ENCODE data around the gene RMI2.

RMI2 gene

DNA sequence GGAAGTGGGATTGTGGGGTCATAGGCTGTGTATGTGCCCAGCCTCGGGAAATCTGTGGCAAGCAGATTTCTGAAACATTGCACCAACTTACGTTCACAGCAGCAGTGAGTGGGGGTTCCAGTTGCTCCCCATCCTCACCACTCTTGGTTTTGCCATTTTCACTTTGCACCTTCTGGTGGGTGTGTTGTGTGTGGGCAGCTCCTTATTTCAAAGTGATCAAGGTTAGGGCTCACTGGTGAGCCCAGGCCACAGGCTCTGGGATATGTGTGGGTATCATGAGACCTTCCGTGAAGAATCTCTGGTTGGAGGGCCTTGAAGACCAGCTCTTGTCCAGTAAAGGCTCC lies 34.7 kb upstream of the RMI2 start:
- DNase-seq: no peak

DNA sequence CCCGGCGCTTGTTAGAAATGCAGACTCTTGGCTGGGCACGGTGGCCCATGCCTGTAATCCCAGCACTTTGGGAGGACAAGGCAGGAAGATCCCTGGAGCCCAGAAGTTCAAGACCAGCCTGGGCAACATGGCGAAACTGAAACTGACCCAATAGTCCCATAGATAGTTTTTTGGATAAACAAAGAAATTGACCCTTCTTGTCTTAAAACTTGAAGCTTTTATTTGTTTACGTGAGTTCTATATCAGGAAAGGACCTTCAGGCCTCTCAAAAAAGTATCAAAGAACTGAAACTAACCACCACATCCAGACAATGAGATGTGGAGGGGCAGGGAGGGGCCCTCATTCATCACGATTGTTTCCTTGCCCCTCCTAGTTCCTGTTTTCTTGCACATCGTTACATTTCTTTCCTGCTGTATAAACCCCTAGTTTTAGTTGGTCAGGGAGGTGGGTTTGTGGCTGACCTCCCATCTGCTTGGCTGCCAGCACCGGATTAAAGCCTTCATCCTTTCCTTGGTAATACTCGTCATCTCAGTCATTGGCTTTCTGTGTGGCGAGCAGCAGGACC lies 34.2 kb upstream of the RMI2 start:
- DNase-seq: peak; percentile 46 to 69

DNA sequence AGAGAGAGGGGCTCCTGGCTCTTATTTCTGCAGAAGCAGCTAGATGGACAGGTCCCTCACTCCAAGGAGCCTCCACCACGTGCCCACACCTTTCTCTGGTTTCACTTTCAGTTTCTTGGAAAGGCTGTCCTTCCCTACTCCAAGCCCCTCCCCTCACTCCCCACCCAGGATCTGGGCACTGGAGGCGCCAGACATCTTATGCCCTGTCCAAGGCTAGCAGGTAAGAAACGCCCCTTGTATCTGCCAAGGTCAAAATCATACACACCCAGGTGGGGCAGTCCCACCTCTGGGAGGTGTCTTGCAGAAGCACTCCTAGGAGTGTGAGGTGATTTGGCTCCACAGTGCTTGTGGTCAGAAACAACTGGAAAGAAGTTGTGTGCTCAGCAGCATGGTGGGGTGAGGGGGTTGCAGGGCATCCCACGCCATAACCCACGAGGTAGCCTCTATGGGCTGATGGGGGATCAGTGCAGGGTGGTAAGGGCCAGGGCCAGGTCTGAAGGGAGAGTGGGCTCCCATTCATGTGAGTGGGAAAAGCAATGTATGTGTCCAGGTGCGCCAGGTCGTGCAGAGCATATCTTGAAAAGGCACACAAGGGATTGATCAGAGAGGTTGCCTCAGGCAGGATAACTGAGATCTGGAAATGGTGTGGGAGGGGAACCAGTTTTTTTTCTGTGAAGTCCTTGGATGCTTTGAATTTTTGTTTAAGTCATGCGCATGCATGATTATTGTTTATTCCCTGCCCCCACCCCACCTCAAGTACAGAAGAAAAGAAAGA lies 32.4 kb upstream of the RMI2 start:
- DNase-seq: peak in 1 of 2 donors; percentile 43

DNA sequence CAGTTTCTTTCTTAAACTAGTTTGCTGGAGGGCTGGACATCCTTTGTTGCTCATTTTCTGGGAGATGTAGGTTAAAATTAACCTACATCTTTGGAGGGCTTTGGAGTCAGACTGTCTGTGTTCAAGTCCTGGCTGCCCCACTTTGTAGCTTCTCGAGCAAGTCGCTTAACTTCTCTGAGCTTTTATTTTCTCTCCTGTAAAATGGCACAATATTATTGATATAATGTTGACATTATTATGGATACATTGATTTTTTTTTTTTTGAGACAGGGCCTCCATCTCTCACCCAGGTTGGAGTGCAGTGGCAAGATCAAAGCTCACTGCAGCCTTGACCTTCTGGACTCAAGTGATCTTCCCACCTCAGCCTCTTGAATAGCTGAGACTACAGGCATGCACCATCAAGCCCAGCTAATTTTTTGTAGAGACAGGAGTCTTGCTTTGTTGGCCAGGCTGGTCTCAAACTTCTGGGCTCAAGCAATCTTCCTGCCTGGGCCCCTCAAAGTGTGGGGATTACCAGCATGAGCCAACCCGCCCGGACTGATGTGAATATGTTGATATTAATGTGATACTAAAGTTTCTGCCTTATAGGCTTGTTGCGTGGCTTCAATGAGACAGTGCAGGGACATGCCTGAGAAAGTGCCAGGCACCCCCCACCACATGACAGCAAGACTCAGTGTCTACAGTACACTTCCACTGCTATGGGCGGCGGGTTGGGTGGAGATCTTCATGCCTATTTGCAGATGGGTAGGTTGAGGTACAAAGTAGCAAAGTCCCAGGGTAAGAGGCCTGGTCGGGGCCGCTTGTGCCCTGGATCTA lies 31.6 kb upstream of the RMI2 start:
- DNase-seq: no peak

DNA sequence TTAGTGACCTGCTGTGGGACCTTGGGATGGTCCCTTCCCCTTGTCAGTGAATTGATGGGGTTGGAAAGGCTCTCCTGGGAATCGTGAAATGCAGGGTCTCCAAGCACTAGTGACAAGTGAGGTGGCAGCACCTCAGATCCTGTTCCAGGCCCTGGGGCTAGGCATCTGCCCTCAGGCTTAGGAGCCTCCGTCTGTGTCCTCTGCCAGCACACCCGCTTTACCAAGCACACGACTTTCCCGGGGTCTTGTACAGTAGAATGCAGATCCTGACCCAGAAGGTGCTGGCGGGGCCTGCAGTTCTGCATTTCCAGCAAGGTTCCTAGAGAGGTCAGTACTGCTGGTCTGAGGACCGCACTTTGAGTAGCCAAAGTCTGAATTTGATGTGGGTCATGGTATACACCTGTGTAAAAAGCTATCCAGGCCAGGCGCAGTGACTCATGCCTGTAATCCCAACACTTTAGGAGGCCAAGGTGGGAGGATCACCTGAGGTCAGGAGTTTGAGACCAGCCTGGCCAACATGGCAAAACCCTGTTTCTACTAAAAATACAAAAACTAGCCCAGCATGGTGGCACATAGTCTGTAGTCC lies 30.9 kb upstream of the RMI2 start:
- DNase-seq: no peak

DNA sequence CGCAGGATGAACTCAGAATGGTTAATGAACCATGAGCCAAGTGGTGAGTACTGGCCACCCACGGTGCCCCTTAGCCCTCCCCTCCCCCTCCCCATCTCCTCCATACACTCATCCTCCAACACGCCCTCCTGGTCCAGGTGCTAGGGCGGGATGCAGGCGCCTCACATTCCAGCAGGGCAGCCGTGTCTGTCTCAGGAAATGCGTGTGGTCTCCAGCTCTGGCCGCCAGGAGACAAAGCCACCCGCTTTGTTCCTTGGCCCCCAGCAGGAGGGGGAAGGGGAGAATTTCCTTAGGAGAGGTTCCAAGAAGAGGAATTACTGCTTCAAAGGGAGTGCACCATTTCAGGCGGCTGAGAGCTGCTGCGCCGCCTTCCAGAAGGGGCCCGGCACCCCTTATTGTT lies 29.7 kb upstream of the RMI2 start:
- DNase-seq: no peak

DNA sequence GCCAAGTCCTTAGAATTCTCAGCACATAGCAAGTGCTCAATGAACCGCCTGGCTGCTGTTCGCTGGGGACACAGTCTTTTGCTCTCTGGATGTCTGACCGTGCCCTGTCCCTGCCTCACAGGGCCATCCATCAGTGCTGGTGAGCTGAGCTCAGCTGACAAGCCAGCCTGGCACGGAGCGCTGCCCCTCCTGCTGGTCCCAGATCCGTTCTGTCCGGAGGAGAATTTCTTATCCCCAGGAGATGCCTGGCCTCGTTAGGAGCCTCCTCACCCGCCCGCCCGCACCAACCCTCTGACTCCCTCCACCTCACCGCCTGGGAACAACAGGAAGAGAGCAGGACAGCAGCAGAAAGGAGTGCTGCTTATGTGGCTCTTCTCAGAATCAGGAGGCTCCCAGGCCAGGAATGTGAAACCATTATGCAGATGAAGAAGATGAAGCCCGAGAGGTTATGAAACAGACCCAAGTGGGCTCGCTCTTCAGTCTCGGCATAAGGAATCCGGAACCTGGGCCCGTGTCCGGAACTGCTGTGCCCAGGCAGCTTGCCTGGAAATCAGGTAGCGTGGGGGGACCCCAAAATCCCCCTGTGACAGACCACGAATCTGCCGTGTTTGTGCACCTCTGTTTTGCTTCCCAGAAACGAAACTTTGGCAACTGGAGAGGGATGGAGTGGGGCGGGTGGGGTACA lies 28.8 kb upstream of the RMI2 start:
- no peak for DNase-seq

DNA sequence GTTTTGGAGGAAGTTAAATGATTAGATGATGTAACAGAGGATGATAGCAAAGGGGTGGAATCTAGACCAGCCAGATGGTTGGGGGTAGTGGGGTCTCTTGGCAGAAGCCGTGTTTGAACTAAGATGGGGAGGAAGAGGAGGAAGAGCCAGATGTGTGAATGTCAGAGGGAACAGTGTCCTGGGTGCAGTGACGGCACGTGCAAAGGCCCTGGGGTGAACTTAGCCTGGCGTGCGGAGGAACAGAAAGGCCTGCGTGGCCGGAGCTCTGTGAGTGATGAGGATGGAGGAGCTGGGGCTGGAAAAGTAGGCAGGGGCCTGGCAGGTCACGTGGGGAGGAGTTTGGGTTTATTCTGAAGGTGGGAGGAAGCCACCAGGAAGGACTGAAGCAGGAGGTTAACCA lies 26.4 kb upstream of the RMI2 start:
- no peak for DNase-seq

DNA sequence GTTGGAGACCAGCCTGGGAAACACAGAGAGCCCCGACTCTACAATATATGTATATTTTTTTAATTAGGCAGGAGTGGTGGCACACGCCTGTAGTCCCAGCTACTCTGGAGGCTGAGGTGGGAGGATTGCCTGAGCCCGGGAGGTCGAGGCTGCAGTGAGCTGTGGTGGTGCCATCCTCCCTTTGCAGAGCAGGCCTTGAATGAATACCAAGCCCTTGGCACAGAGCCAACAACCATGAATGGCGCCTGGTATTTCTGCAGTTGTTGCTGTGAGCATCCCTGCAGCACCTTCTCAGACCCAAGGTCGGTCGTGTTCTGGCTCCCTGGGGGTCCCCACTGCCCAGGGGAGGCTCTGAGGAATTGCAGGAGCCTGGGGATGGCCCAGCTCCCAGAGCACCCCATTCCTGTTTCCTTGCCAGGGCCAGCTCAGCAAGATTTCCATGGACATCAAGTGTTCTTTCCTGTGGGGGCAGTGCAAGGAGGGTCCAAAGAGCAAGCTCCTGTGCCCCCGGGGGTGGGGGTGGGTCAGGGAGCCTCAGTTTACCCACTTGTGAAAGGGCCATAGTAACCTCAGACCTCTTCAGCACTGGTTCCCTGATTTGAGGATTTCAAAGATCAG lies 25.6 kb upstream of the RMI2 start:
- DNase-seq: no peak

DNA sequence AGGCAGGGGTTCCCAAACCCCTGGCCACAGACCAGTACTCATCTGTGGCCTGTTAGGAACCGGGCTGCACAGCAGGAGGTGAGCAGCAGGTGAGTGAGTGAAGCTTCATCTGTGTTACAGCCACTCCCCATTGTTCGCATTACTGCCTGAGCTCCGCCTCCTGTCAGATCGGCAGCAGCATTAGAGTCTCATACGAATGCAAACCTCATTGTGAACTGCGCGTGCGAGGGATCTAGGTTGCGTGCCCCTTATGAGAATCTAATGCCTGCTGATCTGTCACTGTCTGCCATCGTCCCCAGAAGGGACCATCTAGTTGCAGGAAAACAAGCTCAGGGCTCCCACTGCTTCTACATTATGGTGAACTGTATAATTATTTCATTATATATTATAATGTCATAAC lies 25.1 kb upstream of the RMI2 start:
- DNase-seq: no peak

DNA sequence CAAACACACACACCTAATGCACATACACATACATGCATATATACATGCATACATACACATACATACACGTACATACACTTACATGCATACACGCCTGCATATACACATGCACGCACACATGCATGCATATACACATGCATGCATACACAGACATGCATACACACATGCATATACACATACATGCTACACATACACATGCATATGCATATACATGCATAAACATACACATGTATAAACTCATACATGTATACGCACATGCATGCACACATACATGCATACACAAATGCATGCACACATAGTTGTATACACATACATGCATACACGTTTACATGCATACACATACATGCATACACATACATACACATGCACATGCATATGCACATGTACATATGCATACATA lies 23.6 kb upstream of the RMI2 start:
- DNase-seq: no peak

DNA sequence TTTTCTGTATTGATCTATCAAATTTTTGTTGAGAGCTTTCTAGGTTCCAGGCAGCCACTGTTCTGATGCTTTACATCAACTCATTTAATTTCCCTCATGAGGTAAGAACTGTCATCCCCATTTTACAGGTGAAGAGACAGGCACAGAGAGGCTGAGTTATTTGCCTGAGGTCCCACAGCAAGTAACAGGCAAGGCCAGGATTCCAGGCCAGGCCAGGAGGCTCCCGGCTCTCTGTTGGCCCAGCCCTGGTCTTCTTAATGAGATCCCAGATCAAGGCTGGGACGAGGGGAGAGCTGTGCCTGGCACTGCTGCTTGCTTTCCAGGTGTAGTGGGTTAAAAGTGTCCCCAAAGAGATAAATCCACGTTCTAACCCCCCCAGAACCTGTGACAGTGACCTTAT lies 22.4 kb upstream of the RMI2 start:
- no peak for DNase-seq

DNA sequence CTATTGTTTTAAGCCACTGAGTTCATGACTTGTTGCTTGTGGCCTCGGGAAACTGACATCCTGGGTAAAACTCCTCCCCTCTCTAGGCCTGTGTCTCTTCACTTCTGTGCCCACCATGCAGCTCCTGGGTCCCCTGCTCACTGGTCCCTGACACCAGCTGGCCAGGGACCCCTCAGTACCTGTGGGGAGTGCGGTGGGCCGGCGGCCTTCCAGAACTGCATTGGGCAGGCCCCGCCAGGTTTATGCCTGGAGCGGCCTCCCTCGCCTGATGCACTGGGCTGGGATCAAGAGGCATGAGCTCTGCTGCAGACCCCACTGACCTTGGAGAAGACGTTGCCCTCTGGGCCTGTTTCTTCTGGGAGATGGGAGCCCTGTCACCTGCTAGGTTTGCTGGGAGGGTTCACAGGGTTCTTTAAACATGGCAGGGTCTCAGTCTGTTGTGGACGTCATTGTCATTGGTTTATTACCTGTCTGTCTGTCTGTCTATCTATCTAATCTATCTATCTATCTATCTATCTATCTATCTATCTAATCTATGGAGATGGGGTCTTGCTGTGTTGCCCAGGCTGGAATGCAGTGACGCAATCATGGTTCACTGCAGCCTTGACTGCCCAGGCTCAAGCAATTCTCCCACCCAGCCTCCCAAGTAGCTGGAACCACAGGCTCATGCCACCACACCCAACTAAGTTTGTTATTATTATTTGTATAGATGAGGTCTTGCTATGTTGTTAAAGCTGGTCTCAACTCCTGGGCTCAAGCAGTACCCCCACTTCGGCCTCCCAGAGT lies 21.5 kb upstream of the RMI2 start:
- no peak for DNase-seq

DNA sequence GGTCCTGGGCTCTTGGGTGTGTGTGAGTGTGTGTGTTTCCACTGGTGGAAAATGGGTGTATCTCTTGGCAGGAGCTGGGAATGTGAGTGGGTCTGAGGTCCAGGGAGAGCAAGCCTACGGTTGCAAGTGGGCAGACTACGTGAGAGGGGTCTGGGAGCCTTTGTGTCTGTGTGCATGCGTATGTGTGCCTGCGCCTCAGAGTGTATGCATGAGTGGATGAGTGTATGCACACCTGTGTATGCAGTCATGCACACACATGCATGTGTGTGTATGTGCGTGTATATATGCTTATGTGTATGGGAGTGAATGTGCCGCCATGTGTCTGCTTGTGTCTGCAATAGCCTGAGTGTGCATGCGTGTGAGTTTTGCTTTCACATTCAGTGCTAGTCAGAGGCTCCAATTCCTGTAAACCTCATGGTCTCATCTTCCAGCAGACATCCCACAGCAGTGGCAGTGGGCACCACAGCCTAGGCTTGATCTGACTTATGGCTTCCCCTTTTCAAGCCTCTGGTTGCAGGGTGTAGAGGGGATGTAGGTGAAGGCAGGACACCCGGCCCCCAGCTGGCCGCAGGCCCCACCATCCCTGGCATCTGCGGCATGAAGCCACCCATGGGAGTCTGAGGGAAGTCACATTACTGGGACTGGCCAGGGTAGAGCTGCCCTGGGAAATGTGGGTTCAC lies 19.7 kb upstream of the RMI2 start:
- DNase-seq: no peak

DNA sequence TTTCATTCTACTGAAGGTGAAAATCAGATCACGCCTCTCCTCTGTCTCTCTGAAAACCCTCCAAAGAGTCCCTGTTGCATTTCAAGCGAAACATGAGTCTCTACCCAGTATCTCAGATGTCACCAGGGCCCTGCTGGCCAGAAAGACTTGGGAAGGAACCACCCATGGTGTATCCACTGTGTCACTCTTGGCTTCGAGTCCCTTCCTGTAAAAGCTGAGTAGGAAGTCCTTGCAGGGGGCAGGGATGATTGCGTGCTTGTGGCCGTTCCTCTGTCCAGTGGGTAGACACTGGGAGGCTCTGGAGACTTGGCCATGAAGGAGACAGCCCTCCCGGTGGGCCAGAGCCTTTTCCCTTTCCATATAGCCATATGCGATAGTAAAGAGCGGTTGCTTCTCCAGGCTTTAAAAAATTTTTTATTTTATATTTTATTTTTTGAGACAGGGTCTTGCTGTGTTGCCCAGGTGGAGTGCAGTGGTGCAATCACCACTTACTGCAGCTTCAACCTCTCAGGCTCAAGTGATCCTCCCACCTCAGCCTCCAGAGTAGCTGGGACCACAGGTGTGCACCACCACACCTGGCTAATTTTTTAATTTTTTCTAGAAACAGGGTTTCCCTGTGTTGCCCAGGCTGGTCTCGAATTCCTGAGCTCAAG lies 19.0 kb upstream of the RMI2 start:
- DNase-seq: no peak

DNA sequence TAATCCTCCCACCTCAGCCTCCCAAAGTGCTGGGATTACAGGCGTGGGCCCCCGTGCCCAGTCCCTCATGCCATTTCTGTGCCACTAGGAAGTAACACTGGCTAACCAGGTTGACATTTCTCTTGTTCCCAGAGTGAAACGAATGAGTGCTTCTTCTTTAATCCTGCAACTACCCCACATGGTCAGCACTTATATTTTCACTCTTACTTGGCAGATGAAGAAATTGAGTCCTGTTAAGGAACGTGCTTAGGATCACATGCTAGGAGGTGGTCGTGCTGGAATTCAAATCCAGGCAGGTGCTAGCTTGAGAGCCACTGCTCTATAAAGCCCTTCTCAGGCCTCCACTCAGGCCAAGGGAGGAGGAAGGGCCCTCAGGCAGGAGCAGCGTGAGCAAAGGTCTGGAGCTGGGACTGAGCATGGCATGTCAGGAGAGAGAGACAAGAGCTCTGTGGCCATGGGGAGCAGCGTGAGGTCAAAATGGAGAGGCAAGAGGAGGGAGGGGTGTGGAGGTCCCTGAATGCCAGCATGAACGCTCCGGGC lies 18.5 kb upstream of the RMI2 start:
- DNase-seq: no peak

DNA sequence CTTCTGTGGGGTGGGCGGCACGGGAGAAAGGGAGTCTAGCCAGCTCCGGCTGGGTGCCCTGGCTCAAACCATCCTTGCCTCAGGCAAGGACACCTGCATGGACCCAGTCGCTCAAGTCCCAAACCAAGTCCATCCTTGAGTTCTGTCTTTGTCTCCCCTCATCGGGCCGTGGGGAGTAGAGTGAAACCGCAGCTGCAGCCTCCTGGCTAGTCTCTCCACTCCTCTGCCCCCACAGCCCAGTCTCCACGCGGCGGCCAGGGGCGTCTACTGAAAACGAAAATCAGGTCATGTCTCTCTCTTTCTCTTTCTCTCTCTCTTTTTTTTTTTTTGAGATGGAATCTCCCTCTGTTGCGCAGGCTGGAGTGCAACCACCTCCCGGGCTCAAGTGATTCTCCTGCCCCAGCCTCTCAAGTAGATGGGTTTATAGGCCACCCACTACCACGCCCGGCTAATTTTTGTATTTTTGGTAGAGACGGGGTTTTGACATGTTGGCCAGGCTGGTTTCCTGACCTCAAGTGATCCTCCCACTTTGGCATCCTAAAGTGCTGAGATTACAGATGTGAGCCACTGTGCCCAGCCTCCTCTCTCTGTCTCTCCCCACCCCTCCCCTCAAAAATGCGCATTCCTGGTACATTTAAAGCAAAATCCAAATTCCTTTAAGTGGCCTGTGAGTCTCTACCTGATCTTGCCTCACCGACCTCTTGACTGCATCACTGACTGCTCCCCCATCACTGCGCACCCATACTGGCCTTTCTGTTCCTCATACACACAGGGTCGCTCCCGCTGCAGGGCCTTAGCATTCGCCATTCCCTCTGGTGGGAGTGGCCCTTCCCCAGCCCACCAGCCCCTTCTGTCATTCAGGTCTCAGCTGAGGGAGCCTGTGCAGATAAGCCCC lies 17.7 kb upstream of the RMI2 start:
- DNase-seq: peak in 1 of 2 donors; percentile 36

DNA sequence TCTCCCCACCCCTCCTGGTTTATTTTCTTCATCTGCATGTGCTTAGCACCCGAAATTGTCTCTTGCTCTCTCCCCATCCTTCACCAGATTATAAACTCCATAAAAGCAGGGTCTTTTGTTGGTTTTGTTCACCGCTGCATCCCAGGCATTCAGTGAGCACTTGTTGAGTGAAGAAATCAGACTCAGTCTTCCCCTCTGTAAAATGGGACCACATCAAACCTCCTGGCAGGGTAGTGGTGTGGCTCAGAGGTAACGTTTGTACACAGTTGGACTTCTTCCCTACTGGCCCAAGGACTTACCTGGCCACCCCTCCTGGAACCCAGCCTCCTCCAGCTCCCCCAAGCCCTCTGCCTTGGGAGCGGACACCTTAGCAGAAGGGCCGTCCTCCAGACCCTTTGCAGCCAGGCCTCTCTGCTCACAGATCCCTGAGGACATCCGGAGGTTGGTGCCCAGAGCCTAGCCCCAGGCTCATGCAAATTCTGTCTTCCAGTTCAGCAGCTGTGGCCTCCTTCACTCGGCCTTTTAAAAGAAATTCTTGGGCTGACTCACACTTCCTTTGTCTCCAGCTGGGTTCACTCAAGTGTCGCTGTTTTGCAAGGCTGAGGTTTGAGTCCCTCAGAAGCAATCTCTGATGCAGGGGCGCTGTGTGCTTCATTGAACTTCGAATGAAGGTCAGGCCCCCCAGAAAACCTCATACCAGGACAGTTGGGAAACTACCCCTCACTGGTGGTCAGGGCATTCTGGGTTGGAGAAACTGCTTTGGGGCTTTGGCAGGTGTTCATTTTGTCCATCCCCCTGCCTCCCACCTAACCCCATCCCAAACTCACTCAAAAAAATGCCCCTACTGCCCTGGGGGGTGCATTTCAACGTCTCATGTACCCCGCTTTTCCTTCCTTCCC lies 16.8 kb upstream of the RMI2 start:
- peak; percentile 46 to 72 for DNase-seq

Data from CD4-positive, alpha-beta T cell treated with Interleukin-1 beta for 1 hour (primary cell).